Spleen (tissue), 11 donors: ENCODE results near the gene GLP1R. TPM values are rescaled to one million over a fixed set of nuclear protein-coding genes. Genes with fewer than 3 reads are reported as not detected.

Experiments
- DNase-seq: peaks from one replicate; pipeline ENCODE4 v3.0.0-alpha.2; 2020
- H3K27ac ChIP-seq, 8 donors: fragments of 200-600 bp; sonication (generic) in 7 of 8; 1 replicate in 4 of 8; 2 replicates in 4 of 8; pipeline versions ENCODE4 v1.5.0 to v1.8.0; 2016 to 2021; ENCODE audit warnings: inconsistent platforms in 4 of 8, mild to moderate bottlenecking in 4 of 8, moderate library complexity in 1 of 8
- H3K27me3 ChIP-seq, 7 donors: fragments of 200-600 bp; sonication (generic) in 6 of 7; replicated peaks in 1 of 7; 1 replicate in 4 of 7; 2 replicates in 3 of 7; pipeline versions ENCODE4 v1.5.0 to v1.8.0; 2016 to 2021; ENCODE audit warnings: inconsistent platforms in 3 of 7, mild to moderate bottlenecking in 1 of 7
- H3K36me3 ChIP-seq, 6 donors: fragments of 200-600 bp; sonication (generic) in 5 of 6; 1 replicate in 4 of 6; 2 replicates in 2 of 6; pipeline versions ENCODE4 v1.5.0 to v1.8.0; 2016 to 2021; ENCODE audit warnings: inconsistent platforms in 2 of 6
- H3K4me1 ChIP-seq, 6 donors: fragments of 200-600 bp; sonication (generic) in 5 of 6; 1 replicate in 3 of 6; 2 replicates in 3 of 6; pipeline versions ENCODE4 v1.5.0 to v1.8.0; 2016 to 2021; ENCODE audit warnings: inconsistent platforms in 3 of 6
- H3K4me3 ChIP-seq, 8 donors: fragments of 200-600 bp; sonication (generic) in 7 of 8; 1 replicate in 4 of 8; 2 replicates in 4 of 8; pipeline versions ENCODE4 v1.5.0 to v1.8.0; 2016 to 2021; ENCODE audit warnings: inconsistent platforms in 4 of 8, mild to moderate bottlenecking in 4 of 8, moderate library complexity in 2 of 8
- H3K9me3 ChIP-seq, 8 donors: fragments of 200-600 bp; sonication (generic) in 7 of 8; 1 replicate in 4 of 8; 2 replicates in 4 of 8; pipeline versions ENCODE4 v1.5.0 to v1.8.0; 2016 to 2021; ENCODE audit warnings: inconsistent platforms in 4 of 8
- CTCF ChIP-seq, 11 experiments: fragments of 200-600 bp in 7 of 11; fragments of 450-650 bp in 4 of 11; sonication (generic) in 4 of 11; IDR thresholded peaks in 8 of 11; conservative IDR thresholded peaks in 3 of 11; 1 replicate in 7 of 11; 2 replicates in 4 of 11; pipeline versions ENCODE4 v1.4.0 to v1.8.0; 2016 to 2021; ENCODE audit warnings: antibody characterized with exemption in 11 of 11, inconsistent platforms in 4 of 11, mild to moderate bottlenecking in 1 of 11
- POLR2A ChIP-seq, 3 donors: fragments of 450-650 bp; IDR thresholded peaks; one replicate each; pipeline ENCODE4 v1.5.1; 2017; ENCODE audit warnings: antibody characterized with exemption in 3 of 3, mild to moderate bottlenecking in 1 of 3
- POLR2AphosphoS5 ChIP-seq, 3 donors: sonication (generic); formaldehyde crosslinking; IDR thresholded peaks; one replicate each; pipeline ENCODE4 v1.5.1; 2017; ENCODE audit warnings: antibody characterized with exemption in 3 of 3
- WGBS, 5 donors: extraction: QIAGEN DNeasy Blood & Tissue Kit in 3 of 5; methylation state at CpG; one replicate each; pipeline versions ENCODE4 v1.1.5 to v1.1.7; 2013 to 2018; 5-methylcytosine and 5-hydroxymethylcytosine counted together
- intact Hi-C: fragments of 100-400 bp; cut with DNase I; formaldehyde crosslinking; loops from one replicate; pipeline ENCODE4 v1.15.0; 2023; ENCODE audit warnings: low total_unique reads
- polyA plus RNA-seq, 3 donors: library from polyadenylated mRNA; stranded (reverse); fragments of 200-250 nt; gene quantifications; one replicate each; pipeline ENCODE4 v1.2.1, GENCODE V29; 2013
- total RNA-seq, 7 donors: library from RNA; depleted of rRNA in 3 of 7; stranded (reverse); fragments of >200 nt in 3 of 7; fragmentation: NEBNext Ultra II Directional in 4 of 7; extraction: Animal tissue kit (Norgen Biotek cat#: 25700) in 4 of 7; gene quantifications; one replicate each; pipeline versions ENCODE4 v1.1.0 to v1.2.1, GENCODE V29; 2016 to 2021
- donor health status: healthy with polysubstance abuse.
- donor health status: DM: no; HTN: no; CAD: no; lungs with moderate emphysema.
- donor health status: DM: no; HTN: no; CAD: no.
- donor health status: Bipolar disorder and iron deficiency.
- donor health status: healthy.
- donor health status: DM: no; HTN: no; CAD: no.
- donor health status: DM: yes; HTN: yes; CAD: no.

Gene GLP1R
- total and polyA plus RNA-seq, 10 donors: 0.11 TPM; not detected in 9

- intact Hi-C loops: no loop called here
- Histone ChIP-seq H3K9me3 (no peaks in the 10 kb centered on the region), H3K27ac (no peak overlapping the region), H3K4me3 (no peak overlapping the region), H3K36me3 (no peaks in the 10 kb centered on the region), H3K27me3 (peaks cover 0 to 12% (median 0%) of the 10 kb centered on the region in 7 donors), H3K4me1 (no peaks in the 10 kb centered on the region)
- TF ChIP-seq POLR2AphosphoS5 (IDR thresholded peaks at IDR 0.05) (no peak), POLR2A (IDR thresholded peaks at IDR 0.05) (no peak), CTCF (IDR thresholded peaks at IDR 0.05 in 8 of 11, conservative IDR thresholded peaks at IDR 0.05 in 3 of 11) (no peak)
- WGBS, 5 donors: 71 to 77% (median 76%) methylated on average over 11 of the region's 11 CpGs
- DNase-seq: no peak
Observed at GRCh38 chr6:39075807-39076622, 27.4 kb downstream of the GLP1R start.

GRCh38 chr6:39076623-39077535, 28.3 kb downstream of the GLP1R start:
- Histone ChIP-seq H3K4me1 (no peaks in the 10 kb centered on the region), H3K27ac (no peak overlapping the region), H3K9me3 (no peaks in the 10 kb centered on the region), H3K36me3 (no peaks in the 10 kb centered on the region), H3K4me3 (no peak overlapping the region), H3K27me3 (peaks cover 0 to 7% (median 0%) of the 10 kb centered on the region in 7 donors)
- 62 to 81% (median 71%) methylated on average over 8 to 9 of the region's 9 CpGs for WGBS, 5 donors
- no peak for DNase-seq
- intact Hi-C loops: no loop called here
- TF ChIP-seq CTCF (IDR thresholded peaks at IDR 0.05 in 8 of 11, conservative IDR thresholded peaks at IDR 0.05 in 3 of 11) (no peak), POLR2A (IDR thresholded peaks at IDR 0.05) (no peak), POLR2AphosphoS5 (IDR thresholded peaks at IDR 0.05) (no peak)

- intact Hi-C loops: no loop called here
- H3K9me3 ChIP-seq: no peaks in the 10 kb centered on the region
- TF ChIP-seq CTCF (IDR thresholded peaks at IDR 0.05 in 8 of 11, conservative IDR thresholded peaks at IDR 0.05 in 3 of 11) (no peak), POLR2AphosphoS5 (IDR thresholded peaks at IDR 0.05) (no peak), POLR2A (IDR thresholded peaks at IDR 0.05) (no peak)
- peaks cover 0 to 13% (median 0%) of the 10 kb centered on the region in 7 donors for H3K27me3 ChIP-seq
- 82 to 90% (median 85%) methylated on average over 11 of the region's 11 CpGs for WGBS, 5 donors
- H3K4me1 ChIP-seq: no peaks in the 10 kb centered on the region
- no peak overlapping the region for H3K4me3 ChIP-seq
- H3K27ac ChIP-seq: no peak overlapping the region
- no peak for DNase-seq
- no peaks in the 10 kb centered on the region for H3K36me3 ChIP-seq
Observed at GRCh38 chr6:39077882-39078594, 29.5 kb downstream of the GLP1R start.
